HFFc6 (cell line): Measurements from ENCODE around the gene MESP1. TPM values are rescaled to one million over a fixed set of nuclear protein-coding genes. Genes with fewer than 3 reads are reported as not detected.

Experiments
- DNase-seq: peaks from one replicate; pipeline ENCODE4 v3.0.0-alpha.2; 2018
- H3K27ac Mint-ChIP-seq: 2 replicates; pipeline ENCODE4 v1.8.0; 2020; ENCODE audit warnings: mild to moderate bottlenecking, mixed read lengths
- H3K27me3 Mint-ChIP-seq: 2 replicates; pipeline ENCODE4 v1.8.0; 2021; ENCODE audit warnings: mild to moderate bottlenecking, moderate library complexity, mixed read lengths; ENCODE audit not compliant: insufficient read depth
- H3K36me3 Mint-ChIP-seq: 2 replicates; pipeline ENCODE4 v1.8.0; 2021; ENCODE audit warnings: low read depth, mixed read lengths
- H3K4me1 Mint-ChIP-seq: 2 replicates; pipeline ENCODE4 v1.8.0; 2020; ENCODE audit warnings: low read depth, mixed read lengths
- H3K4me3 Mint-ChIP-seq: 2 replicates; pipeline ENCODE4 v1.8.0; 2020; ENCODE audit warnings: mild to moderate bottlenecking, moderate library complexity, mixed read lengths
- H3K9me3 Mint-ChIP-seq: 2 replicates; pipeline ENCODE4 v1.8.0; 2020; ENCODE audit warnings: mild to moderate bottlenecking, mixed read lengths
- total RNA-seq, 6 experiments: library from RNA; stranded (reverse); fragmentation: NEBNext Ultra II Directional; extraction: Animal tissue kit (Norgen Biotek cat#: 25700); gene quantifications; 2 replicates in 1 of 6; 3 replicates in 5 of 6; pipeline ENCODE4 v1.2.3, GENCODE V29; 2021
- TF ChIP-seq, protein P1 (sequence below): fragments of 200-600 bp; sonication (generic); IDR thresholded peaks from 2 replicates; pipeline ENCODE4 v1.5.0; 2021; ENCODE audit warnings: antibody characterized with exemption, mild to moderate bottlenecking

The MESP1 gene
- total RNA-seq, 6 experiments from 2014 or later, result 0.13 to 0.57 (median 0.26) TPM

DNA sequence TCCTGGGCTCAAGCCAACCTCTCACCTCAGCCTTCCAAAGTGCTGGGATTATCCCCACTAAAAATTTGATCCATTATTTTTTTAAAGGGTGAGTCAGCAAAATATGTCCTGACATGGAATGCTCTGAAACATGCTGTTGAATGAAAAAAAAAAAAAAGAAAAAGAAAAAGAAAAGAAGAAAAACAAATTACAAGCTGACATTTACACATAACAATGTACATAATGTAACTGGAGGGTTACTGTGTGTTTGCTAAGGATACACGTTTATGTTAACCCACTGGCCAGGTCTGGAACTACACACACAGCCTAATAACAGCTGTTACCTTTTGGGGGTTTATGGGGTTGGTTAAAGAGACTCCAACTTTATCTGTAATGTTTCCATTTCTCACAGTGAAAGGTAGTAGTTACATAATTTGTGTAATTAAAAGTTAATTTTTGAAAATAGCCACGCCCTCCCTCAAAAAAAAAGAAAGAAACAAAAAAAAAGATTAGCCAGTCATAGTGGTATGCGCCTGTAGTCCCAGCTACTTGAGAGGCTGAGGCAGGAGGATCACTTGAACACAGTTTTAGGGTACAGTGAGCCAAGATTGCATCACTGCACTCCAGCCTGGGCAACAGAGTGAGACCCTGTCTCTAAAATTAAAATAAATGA is 22.0 kb upstream of the MESP1 start:
- Mint-ChIP-seq H3K27me3 (no peaks in the 10 kb centered on the region), H3K27ac (peak overlapping the region; percentile 66), H3K4me3 (no peak overlapping the region), H3K36me3 (no peaks in the 10 kb centered on the region), H3K9me3 (no peaks in the 10 kb centered on the region), H3K4me1 (peaks cover 29% of the 10 kb centered on the region)
- peak; percentile 19 for DNase-seq
- TF ChIP-seq, protein P1, sequence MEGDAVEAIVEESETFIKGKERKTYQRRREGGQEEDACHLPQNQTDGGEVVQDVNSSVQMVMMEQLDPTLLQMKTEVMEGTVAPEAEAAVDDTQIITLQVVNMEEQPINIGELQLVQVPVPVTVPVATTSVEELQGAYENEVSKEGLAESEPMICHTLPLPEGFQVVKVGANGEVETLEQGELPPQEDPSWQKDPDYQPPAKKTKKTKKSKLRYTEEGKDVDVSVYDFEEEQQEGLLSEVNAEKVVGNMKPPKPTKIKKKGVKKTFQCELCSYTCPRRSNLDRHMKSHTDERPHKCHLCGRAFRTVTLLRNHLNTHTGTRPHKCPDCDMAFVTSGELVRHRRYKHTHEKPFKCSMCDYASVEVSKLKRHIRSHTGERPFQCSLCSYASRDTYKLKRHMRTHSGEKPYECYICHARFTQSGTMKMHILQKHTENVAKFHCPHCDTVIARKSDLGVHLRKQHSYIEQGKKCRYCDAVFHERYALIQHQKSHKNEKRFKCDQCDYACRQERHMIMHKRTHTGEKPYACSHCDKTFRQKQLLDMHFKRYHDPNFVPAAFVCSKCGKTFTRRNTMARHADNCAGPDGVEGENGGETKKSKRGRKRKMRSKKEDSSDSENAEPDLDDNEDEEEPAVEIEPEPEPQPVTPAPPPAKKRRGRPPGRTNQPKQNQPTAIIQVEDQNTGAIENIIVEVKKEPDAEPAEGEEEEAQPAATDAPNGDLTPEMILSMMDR, result peak; percentile 61

- Mint-ChIP-seq H3K9me3 (no peaks in the 10 kb centered on the region), H3K4me3 (no peak overlapping the region), H3K4me1 (peaks cover 30% of the 10 kb centered on the region), H3K27me3 (peaks cover 1% of the 10 kb centered on the region; the same call in 1 of the 2 replicates), H3K27ac (peak overlapping the region; percentile 63), H3K36me3 (no peaks in the 10 kb centered on the region)
- TF ChIP-seq, protein P1, result no peak
- DNase-seq, result peak; percentile 42
Measured at GRCh38 chr15:89770041-89770440, 19.0 kb upstream of the MESP1 start.

DNA sequence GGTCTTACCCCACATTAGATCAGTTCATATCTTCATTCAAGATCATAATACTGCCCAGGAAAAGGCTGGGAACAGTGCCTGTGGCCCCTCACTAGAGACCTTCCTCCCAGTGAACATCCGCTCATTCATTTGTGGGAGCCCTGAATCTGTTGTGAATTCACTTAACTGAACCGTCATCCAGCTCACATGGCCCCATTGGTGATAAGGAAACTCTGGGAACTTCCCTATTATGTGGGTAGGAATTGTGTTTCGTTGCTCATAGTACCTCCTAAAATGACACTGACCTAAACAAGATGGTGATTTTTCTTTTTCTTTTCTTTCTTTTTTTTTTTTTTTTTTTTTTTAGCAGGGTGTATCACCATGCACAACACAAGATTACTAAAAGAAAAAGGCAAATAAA is 18.3 kb upstream of the MESP1 start:
- Mint-ChIP-seq H3K4me3 (no peak overlapping the region), H3K4me1 (peaks cover 30% of the 10 kb centered on the region), H3K27me3 (peaks cover 1% of the 10 kb centered on the region; the same call in 1 of the 2 replicates), H3K27ac (no peak overlapping the region; the same call in 1 of the 2 replicates), H3K36me3 (no peaks in the 10 kb centered on the region), H3K9me3 (no peaks in the 10 kb centered on the region)
- TF ChIP-seq, protein P1, result no peak
- DNase-seq, result no peak

GRCh38 chr15:89768071-89768500 is 17.0 kb upstream of the MESP1 start:
- TF ChIP-seq, protein P1, result no peak
- Mint-ChIP-seq H3K4me3 (no peak overlapping the region), H3K27ac (0 out of 2 replicates have a peak overlapping the region, but pooled peaks have one; percentile 1), H3K27me3 (peaks cover 1% of the 10 kb centered on the region; the same call in 1 of the 2 replicates), H3K4me1 (peaks cover 26% of the 10 kb centered on the region), H3K36me3 (no peaks in the 10 kb centered on the region), H3K9me3 (no peaks in the 10 kb centered on the region)
- DNase-seq, result peak; percentile 32

DNA sequence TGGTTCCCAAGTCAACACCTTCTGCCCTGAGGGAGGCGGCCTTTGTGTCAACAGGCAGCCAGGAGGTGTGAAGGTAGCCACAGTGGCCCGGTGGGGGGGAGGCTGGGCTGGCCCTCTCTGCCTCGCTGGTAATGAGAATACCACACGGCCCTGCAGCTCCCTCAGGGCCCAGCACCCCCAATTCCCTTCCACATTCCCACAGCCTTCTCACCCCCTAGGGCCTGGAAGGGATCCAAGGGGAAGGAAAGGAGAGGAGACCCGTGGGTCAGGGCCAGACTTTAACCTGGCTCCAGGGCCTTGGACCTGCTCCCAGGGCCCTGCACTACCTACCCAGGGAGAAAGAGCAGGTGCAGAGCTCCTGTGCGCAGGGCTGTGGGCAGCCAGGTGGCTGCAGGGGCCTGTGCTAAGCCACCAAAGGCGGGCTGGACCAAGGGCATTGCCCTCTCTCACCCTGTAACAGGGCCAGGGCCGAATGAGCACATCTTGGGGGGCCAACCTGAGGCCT is 16.4 kb upstream of the MESP1 start:
- Mint-ChIP-seq H3K4me1 (peaks cover 21% of the 10 kb centered on the region), H3K27me3 (peaks cover 1% of the 10 kb centered on the region; the same call in 1 of the 2 replicates), H3K27ac (no peak overlapping the region), H3K9me3 (no peaks in the 10 kb centered on the region), H3K36me3 (no peaks in the 10 kb centered on the region), H3K4me3 (no peak overlapping the region)
- DNase-seq, result no peak
- TF ChIP-seq, protein P1, result no peak
